ENCODE results near the gene BLM.
"Not testable (repeated sequence)": the region's sequence is repeated elsewhere in the genome, so short reads cannot be mapped to it uniquely, and the experiment has no call there.

Gene BLM

DNA sequence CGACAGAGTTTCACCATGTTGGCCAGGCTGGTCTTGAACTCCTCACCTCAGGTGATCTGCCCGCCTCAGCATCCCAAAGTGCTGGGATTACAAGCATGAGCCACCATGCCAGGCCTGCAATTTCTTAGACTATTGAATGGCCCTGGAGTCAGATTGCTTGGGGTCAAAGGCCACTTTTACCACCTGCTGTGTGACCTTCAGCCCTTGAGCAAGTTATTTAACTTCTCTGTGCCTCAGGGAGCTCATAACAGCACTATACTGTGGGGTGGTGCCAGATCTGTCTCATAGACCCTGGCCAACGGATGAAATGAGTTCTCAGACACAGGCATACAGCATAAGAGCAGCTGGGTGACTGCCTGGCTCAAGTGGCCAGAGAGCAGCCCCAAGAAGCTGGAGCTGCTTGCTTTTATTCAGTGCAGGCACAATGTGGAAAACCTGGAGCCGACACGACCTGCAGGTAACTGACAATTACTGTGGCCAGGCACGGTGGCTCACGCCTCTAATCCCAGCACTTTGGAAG, 106.4 kb downstream of the BLM start:
- no peak for DNase-seq

- not testable (repeated sequence) for DNase-seq
Observed at GRCh38 chr15:90825115-90825899, 108.2 kb downstream of the BLM start.

DNA sequence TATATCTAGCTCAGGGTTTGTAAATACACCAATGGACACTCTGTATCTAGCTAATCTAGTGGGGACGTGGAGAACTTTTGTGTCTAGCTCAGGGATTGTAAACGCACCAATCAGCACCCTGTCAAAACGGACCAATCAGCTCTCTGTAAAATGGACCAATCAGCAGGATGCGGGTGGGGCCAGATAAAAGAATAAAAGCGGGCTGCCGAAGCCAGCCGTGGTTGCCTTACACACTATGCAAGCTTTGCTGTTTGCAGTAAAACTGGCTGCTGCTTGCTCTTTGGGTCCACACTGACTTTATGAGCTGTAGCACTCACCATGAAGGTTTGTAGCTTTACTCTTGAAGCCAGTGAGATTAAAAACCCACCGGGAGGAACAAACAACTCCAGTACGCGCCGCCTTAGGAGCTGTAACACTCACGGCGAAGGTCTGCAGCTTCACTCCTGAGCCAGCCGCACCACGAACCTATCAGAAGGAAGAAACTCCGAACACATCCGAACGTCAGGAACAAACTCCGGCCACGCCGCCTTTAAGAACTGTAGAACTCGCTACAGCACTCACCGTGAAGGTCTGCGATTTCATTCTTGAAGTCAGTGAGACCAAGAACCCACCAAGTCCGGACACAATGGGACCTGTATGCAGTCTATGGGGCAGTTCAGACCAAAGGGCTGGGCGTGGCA, 109.2 kb downstream of the BLM start:
- DNase-seq: not testable (repeated sequence)

- no peak for DNase-seq
Observed at GRCh38 chr15:90826886-90827435, 109.8 kb downstream of the BLM start.

- no peak for DNase-seq
Observed at GRCh38 chr15:90828111-90828510, 111.0 kb downstream of the BLM start.

- no peak for DNase-seq
Observed at GRCh38 chr15:90829126-90829525, 112.0 kb downstream of the BLM start.

DNA sequence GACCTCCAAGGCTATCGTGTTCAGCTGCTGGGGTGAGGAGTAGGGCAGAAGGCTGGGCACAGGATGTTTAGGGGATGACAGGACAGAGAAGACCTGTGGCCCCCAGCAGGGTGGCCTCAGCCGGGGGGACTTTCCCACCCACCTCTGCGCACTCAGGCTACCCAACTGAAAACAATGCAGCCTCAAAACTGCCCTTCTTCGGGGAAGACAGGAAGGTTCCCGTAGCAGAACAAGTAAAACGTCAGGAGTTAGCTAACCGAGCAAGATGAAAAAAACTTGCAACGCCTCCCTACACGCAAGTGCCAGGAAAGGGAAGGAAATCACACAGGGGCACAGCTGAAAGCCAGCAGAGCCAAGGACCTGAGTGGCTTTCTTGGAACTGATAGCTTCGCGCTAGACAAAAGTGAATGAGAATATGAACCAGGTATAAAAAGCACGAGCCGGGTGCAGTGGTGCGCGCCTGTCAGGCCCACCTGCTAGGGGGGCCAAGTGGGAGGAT, 112.8 kb downstream of the BLM start:
- peak; percentile 40 to 51 for DNase-seq

GRCh38 chr15:90834626-90835025, 117.5 kb downstream of the BLM start:
- no peak for DNase-seq

GRCh38 chr15:90836296-90836871, 119.2 kb downstream of the BLM start:
- no peak for DNase-seq

- DNase-seq: peak; percentile 36 to 37
Observed at GRCh38 chr15:90837094-90837493, 119.9 kb downstream of the BLM start.

- DNase-seq: peak; percentile 76 to 84
Observed at GRCh38 chr15:90838139-90838538, 121.0 kb downstream of the BLM start.

DNA sequence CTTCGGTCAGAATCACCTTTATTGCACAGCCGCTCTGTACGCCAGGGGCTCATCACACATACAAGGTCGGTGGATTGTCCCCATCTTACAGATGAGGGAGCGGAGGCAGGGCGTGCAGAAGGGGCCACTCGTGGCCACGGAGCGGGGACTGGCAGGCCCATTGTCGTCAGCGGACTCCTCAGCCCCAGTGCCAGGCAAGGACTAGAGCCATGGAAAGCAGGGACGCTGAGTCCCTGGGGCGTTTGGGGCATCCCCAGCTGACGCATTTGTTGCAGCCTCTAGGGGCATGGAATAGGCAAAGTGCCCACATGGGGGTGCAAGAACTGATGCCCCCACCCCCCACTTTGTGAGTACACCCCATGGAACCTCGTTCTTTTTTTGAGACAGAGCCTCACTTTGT, 121.4 kb downstream of the BLM start:
- DNase-seq: no peak

- DNase-seq: peak in 1 of 2 donors; percentile 44
Observed at GRCh38 chr15:90839187-90840071, 122.3 kb downstream of the BLM start.

- DNase-seq: no peak
Observed at GRCh38 chr15:90840157-90840855, 123.2 kb downstream of the BLM start.

DNA sequence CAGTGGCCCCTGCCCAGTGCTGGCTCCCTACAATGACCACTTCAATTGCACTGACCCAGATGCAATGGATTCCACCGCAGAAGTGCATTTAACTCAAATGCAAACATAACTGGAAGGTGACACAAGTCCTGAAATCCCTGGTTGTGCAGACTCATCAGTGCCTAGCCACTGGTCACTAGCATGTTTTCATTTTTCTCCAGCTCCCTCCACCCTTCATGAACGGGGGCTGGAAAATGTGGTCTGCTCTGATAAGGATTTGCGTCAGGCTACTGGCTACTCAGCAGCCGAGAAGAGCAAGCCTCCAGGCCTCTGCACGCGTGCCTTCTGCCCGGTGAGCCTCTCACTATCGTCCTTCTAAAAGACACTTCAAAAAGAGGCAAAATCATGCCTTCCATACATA, 123.8 kb downstream of the BLM start:
- no peak for DNase-seq

DNA sequence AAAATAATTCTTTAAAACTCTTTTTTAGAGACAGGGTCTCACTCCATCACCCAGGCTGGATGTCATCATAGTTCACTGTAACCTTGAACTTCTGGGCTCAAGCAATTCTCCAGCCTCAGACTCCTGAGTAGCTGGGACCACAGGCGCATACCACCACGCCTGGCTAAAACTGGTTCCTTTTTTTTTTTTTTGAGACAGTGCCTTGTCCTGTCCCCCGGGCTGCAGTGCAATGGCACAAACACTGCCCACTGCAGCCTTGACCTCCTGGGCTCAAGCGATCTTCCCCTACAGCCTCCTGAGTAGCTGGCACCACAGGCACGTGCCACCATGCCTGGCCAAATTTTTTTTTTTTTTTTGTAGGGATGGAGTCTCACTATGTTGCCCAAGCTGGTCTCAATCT, 127.5 kb downstream of the BLM start:
- no peak for DNase-seq

DNA sequence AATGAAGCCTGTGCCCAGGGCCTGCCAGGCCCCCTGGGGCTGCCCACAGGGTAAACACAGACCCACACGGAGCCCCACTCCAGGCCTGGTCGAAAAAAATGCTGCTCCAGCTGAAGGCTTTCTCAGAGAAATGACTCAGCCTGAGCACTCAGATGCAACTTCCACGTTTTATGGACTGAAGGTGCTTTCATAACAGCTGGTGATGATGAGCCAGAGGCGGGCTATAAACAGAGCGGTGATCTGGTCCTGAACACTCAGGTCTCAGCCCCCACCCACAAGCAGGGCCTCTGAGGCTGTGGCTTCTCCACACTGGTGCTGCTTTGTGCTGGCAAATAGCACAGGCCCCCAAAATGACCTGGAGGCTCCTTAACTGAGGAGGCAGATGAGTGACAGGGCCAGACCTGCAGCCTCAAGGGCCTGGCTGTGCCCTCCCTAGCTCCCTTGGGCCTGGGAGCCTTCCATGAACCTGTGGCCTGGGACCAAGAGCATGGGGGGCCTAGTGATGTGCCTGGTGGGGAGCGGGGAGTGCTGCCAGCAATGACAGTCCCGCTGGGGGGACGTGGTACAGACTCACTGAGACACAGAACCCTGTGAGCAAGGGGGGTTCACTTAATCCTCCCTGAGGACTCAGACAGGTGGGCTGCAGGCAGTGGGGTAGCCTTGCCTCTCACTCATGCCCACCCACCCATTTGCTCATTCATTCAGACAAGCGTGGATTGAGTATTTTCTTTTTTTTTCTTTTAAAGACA, 128.2 kb downstream of the BLM start:
- DNase-seq: peak in 1 of 2 donors; percentile 55

DNA sequence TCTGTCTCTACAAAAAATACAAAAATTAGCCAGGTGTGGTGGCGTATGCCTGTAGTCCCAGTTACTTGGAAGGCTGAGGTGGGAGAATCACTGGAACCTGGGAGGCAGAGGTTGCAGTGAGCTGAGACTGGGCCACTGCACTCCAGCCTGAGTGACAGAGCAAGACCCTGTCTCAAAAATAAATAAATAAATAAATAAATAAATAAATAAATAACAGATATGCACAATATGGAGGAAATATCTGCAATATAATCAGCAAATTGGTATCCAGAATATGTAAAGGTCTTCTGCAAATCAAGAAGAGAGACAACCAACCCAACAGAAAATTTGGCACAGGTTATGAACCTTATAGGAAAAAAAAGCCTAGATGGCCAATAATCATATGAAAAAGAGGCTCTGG, 132.3 kb downstream of the BLM start:
- not testable (repeated sequence) for DNase-seq

GRCh38 chr15:90851114-90851513, 134.0 kb downstream of the BLM start:
- DNase-seq: no peak

- DNase-seq: no peak
Observed at GRCh38 chr15:90851940-90852339, 134.8 kb downstream of the BLM start.

DNA sequence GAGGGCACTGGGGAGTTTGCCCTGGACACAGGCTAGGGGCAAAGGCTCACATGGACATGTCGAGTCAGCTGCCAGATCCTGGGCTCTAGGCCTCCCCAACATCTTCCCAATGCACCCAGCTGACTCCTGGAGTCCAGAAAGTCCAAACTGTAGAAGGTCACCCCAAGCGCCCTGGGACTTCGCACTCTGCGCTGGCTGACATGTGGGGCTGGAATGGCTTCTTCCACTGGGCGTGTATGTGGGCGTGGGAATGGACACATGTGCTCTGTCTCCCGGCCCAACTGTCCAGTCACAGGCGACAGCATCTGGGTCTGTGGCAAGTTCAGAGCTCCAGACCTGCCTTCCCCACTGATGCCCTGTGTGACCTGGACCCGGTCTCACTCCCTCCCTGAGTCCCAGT, 138.0 kb downstream of the BLM start:
- no peak for DNase-seq
